CD14-positive monocyte (primary cell): Measurements from ENCODE around the gene ATP10D. TPM values are rescaled to one million over a fixed set of nuclear protein-coding genes. Genes with fewer than 3 reads are reported as not detected.

Experiments used
- DNase-seq, 3 donors: peaks; one replicate each; pipeline ENCODE4 v3.0.0-alpha.2; 2011 to 2022
- H2AFZ ChIP-seq: 2 replicates; pipeline ENCODE4 v1.6.0; 2012; ENCODE audit warnings: mild to moderate bottlenecking, low read depth, low read length, inconsistent platforms; ENCODE audit not compliant: insufficient read depth, poor library complexity, severe bottlenecking
- H3K27ac ChIP-seq, 2 donors: 1 replicate in 1 of 2; 2 replicates in 1 of 2; pipeline ENCODE4 v1.5.1; 2012 to 2013; ENCODE audit warnings: low read length in 2 of 2, control low read depth in 1 of 2, inconsistent platforms in 1 of 2, low read depth in 1 of 2, mild to moderate bottlenecking in 1 of 2
- H3K27me3 ChIP-seq, 2 donors: one replicate each; pipeline versions ENCODE4 v1.6.0 to v1.6.1; 2011 to 2013; ENCODE audit warnings: low read length in 2 of 2; ENCODE audit not compliant: control insufficient read depth in 2 of 2, insufficient read depth in 2 of 2
- H3K36me3 ChIP-seq, 2 donors: replicated peaks in 1 of 2; 1 replicate in 1 of 2; 2 replicates in 1 of 2; pipeline versions ENCODE4 v1.5.1 to v1.6.1; 2012 to 2013; ENCODE audit warnings: low read length in 2 of 2, control low read depth in 1 of 2, inconsistent platforms in 1 of 2, mild to moderate bottlenecking in 1 of 2; ENCODE audit not compliant: insufficient read depth in 2 of 2, control insufficient read depth in 1 of 2
- H3K4me1 ChIP-seq, 2 donors: 1 replicate in 1 of 2; 2 replicates in 1 of 2; pipeline versions ENCODE4 v1.5.1 to v1.6.1; 2012 to 2013; ENCODE audit warnings: low read length in 2 of 2, control low read depth in 1 of 2, inconsistent platforms in 1 of 2, mild to moderate bottlenecking in 1 of 2, moderate library complexity in 1 of 2; ENCODE audit not compliant: insufficient read depth in 2 of 2, control insufficient read depth in 1 of 2
- H3K4me2 ChIP-seq: replicated peaks from 2 replicates; pipeline ENCODE3; 2012; ENCODE audit warnings: low read length, moderate library complexity, mild to moderate bottlenecking; ENCODE audit not compliant: poor library complexity, severe bottlenecking; ENCODE audit errors: extremely low read depth
- H3K4me3 ChIP-seq, 3 experiments: fragments of 200-600 bp in 1 of 3; sonication (generic) in 1 of 3; replicated peaks in 1 of 3; 1 replicate in 2 of 3; 2 replicates in 1 of 3; pipeline ENCODE4 v1.5.1; 2011 to 2013; ENCODE audit warnings: low read length in 3 of 3, mild to moderate bottlenecking in 3 of 3, control low read depth in 2 of 3, low read depth in 2 of 3, inconsistent platforms in 1 of 3, moderate library complexity in 1 of 3
- H3K79me2 ChIP-seq: 2 replicates; pipeline ENCODE4 v1.6.0; 2012; ENCODE audit warnings: mild to moderate bottlenecking, control low read depth, inconsistent platforms, low read length, moderate library complexity; ENCODE audit not compliant: insufficient read depth
- H3K9ac ChIP-seq: 2 replicates; pipeline ENCODE4 v1.6.0; 2017; ENCODE audit warnings: low read length, mild to moderate bottlenecking; ENCODE audit not compliant: insufficient read depth, poor library complexity, severe bottlenecking
- H3K9me3 ChIP-seq, 2 donors: replicated peaks in 1 of 2; 1 replicate in 1 of 2; 2 replicates in 1 of 2; pipeline versions ENCODE4 v1.5.1 to v1.6.1; 2012 to 2013; ENCODE audit warnings: low read length in 2 of 2, control low read depth in 1 of 2; ENCODE audit not compliant: control insufficient read depth in 1 of 2, insufficient read depth in 1 of 2
- H4K20me1 ChIP-seq: 2 replicates; pipeline ENCODE4 v1.6.0; 2012; ENCODE audit warnings: mild to moderate bottlenecking, low read length, control low read depth, moderate library complexity; ENCODE audit not compliant: insufficient read depth
- H3K27ac Mint-ChIP-seq, 7 donors: one replicate each; pipeline ENCODE4 v1.8.0; 2020; ENCODE audit warnings: mild to moderate bottlenecking in 7 of 7, mixed read lengths in 7 of 7, moderate library complexity in 6 of 7, inconsistent platforms in 2 of 7
- H3K27me3 Mint-ChIP-seq, 3 donors: one replicate each; pipeline ENCODE4 v1.8.0; 2021 to 2022; ENCODE audit warnings: low read depth in 3 of 3, mild to moderate bottlenecking in 3 of 3, mixed read lengths in 3 of 3, moderate library complexity in 3 of 3, inconsistent platforms in 1 of 3
- H3K36me3 Mint-ChIP-seq, 2 donors: one replicate each; pipeline ENCODE4 v1.8.0; 2020; ENCODE audit warnings: mixed read lengths in 2 of 2, inconsistent platforms in 1 of 2, mild to moderate bottlenecking in 1 of 2
- H3K4me1 Mint-ChIP-seq: one replicate; pipeline ENCODE4 v1.8.0; 2020; ENCODE audit warnings: mild to moderate bottlenecking, mixed read lengths
- H3K4me3 Mint-ChIP-seq, 2 donors: one replicate each; pipeline ENCODE4 v1.8.0; 2020; ENCODE audit warnings: mild to moderate bottlenecking in 2 of 2, mixed read lengths in 2 of 2, moderate library complexity in 1 of 2
- H3K9me3 Mint-ChIP-seq, 7 donors: one replicate each; pipeline ENCODE4 v1.8.0; 2020 to 2022; ENCODE audit warnings: mixed read lengths in 7 of 7, mild to moderate bottlenecking in 6 of 7, moderate library complexity in 6 of 7, inconsistent platforms in 2 of 7
- WGBS: methylation state at CpG from one replicate; pipeline ENCODE4 v1.1.5; 2013; ENCODE audit warnings: missing lambda C conversion rate; ENCODE audit not compliant: insufficient coverage; 5-methylcytosine and 5-hydroxymethylcytosine counted together
- intact Hi-C, 2 donors: fragments of 100-400 bp; cut with micrococcal nuclease; formaldehyde crosslinking; loops; one replicate each; pipeline versions ENCODE4 v1.15.0 to v1.15.1; 2023
- polyA plus RNA-seq, 3 donors: library from polyadenylated mRNA; depleted of rRNA in 1 of 3; unstranded in 2 of 3; stranded (reverse) in 1 of 3; fragments of 300-500 nt in 2 of 3; fragments of >200 nt in 1 of 3; fragmentation: Illumina TruSeq in 2 of 3; gene quantifications; 1 replicate in 2 of 3; 2 replicates in 1 of 3; pipeline ENCODE4 v1.2.3, GENCODE V29; 2012 to 2021
- TF ChIP-seq, protein P1 (sequence below): fragments of 200-600 bp; IDR thresholded peaks from one replicate; pipeline ENCODE4 v1.8.0; 2022; ENCODE audit warnings: antibody characterized with exemption, mild to moderate bottlenecking

The ATP10D gene
- polyA plus RNA-seq, 3 donors, result 8.4 to 16.9 (median 14.1) TPM

DNA sequence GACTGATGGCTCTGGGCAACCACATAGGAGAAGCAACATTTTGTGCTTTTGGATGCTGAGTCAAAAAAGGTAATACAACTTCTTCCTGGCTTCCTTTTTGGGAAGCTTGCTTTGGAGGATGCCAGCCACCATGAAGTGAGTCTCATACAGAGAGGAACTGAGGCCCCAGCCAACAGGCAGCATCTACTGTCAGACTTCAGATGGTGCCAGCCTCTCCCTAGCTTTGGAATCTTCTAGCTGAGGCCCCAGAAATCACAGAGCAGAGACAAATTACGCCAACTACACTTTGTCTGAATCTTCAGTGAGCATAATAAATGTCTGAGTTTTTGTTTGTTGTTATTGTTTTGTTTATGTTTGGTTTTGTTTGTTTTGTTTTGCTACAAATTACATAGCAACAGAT lies 136.1 kb downstream of the ATP10D start:
- Histone ChIP-seq H4K20me1 (no peaks in the 10 kb centered on the region), H3K4me1 (no peaks in the 10 kb centered on the region), H3K9ac (no peak overlapping the region), H3K9me3 (no peaks in the 10 kb centered on the region), H3K79me2 (no peaks in the 10 kb centered on the region), H3K36me3 (no peaks in the 10 kb centered on the region), H3K4me2 (no peak overlapping the region), H3K27me3 (no peaks in the 10 kb centered on the region), H3K27ac (no peak overlapping the region), H3K4me3 (no peak overlapping the region), H2AFZ (no peak overlapping the region)
- Mint-ChIP-seq H3K27ac (no peak overlapping the region), H3K27me3 (peaks cover 0 to 3% (median 1%) of the 10 kb centered on the region in 3 donors), H3K4me1 (peaks cover 3% of the 10 kb centered on the region), H3K36me3 (no peaks in the 10 kb centered on the region), H3K4me3 (no peak overlapping the region), H3K9me3 (peaks cover 0 to 13% (median 3%) of the 10 kb centered on the region in 7 donors)
- WGBS, result no CpG with 5 or more reads among the region's 1 CpG
- intact Hi-C loops, result no loop called here
- TF ChIP-seq, protein P1, sequence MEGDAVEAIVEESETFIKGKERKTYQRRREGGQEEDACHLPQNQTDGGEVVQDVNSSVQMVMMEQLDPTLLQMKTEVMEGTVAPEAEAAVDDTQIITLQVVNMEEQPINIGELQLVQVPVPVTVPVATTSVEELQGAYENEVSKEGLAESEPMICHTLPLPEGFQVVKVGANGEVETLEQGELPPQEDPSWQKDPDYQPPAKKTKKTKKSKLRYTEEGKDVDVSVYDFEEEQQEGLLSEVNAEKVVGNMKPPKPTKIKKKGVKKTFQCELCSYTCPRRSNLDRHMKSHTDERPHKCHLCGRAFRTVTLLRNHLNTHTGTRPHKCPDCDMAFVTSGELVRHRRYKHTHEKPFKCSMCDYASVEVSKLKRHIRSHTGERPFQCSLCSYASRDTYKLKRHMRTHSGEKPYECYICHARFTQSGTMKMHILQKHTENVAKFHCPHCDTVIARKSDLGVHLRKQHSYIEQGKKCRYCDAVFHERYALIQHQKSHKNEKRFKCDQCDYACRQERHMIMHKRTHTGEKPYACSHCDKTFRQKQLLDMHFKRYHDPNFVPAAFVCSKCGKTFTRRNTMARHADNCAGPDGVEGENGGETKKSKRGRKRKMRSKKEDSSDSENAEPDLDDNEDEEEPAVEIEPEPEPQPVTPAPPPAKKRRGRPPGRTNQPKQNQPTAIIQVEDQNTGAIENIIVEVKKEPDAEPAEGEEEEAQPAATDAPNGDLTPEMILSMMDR, result no peak
- DNase-seq, result no peak

GRCh38 chr4:47624031-47624441 lies 139.0 kb downstream of the ATP10D start:
- Histone ChIP-seq H3K79me2 (no peaks in the 10 kb centered on the region), H4K20me1 (no peaks in the 10 kb centered on the region), H3K27me3 (no peaks in the 10 kb centered on the region), H3K4me3 (no peak overlapping the region), H3K9ac (no peak overlapping the region), H3K4me1 (no peaks in the 10 kb centered on the region), H2AFZ (no peak overlapping the region), H3K4me2 (no peak overlapping the region), H3K9me3 (no peaks in the 10 kb centered on the region), H3K36me3 (no peaks in the 10 kb centered on the region), H3K27ac (no peak overlapping the region)
- no peak for DNase-seq
- no peaks in the 10 kb centered on the region for H3K36me3 Mint-ChIP-seq
- intact Hi-C loops, result no loop called here
- peaks cover 0 to 7% (median 2%) of the 10 kb centered on the region in 7 donors for H3K9me3 Mint-ChIP-seq
- H3K4me3 Mint-ChIP-seq, result no peak overlapping the region
- TF ChIP-seq, protein P1, result no peak
- peaks cover 3% of the 10 kb centered on the region for H3K4me1 Mint-ChIP-seq
- H3K27ac Mint-ChIP-seq, result peak overlapping the region in 1 of 7 donors; percentile 7
- H3K27me3 Mint-ChIP-seq, result peaks cover 0 to 2% (median 0%) of the 10 kb centered on the region in 3 donors
